SK-N-SH (cell line): Measurements from ENCODE around the gene SLC6A13. TPM values are rescaled to one million over a fixed set of nuclear protein-coding genes. Genes with fewer than 3 reads are reported as not detected.
"Not testable (repeated sequence)": the region's sequence is repeated elsewhere in the genome, so short reads cannot be mapped to it uniquely, and the experiment has no call there.

Experiments
- CTCF ChIA-PET: fragments of 300-600, 350-600 bp; formaldehyde crosslinking; extraction: SDS; loops from one replicate; lab custom pipeline; 2021; lab: Yijun Ruan, JAX
- POLR2A ChIA-PET: fragments of 350-600 bp; sonication (Branson Sonifier 250); formaldehyde crosslinking; extraction: SDS; loops from one replicate; lab custom pipeline; 2020; ENCODE audit warnings: antibody characterized with exemption, inconsistent platforms; lab: Yijun Ruan, JAX
- DNase-seq: peaks from one replicate; pipeline ENCODE4 v3.0.0; 2012
- H2AFZ ChIP-seq: fragments of 200-600 bp; sonication (generic); 2 replicates; pipeline ENCODE4 v1.8.1; 2016; ENCODE audit warnings: antibody characterized with exemption, mild to moderate bottlenecking, low read depth
- H3F3A ChIP-seq: fragments of 200-600 bp; sonication (generic); replicated peaks from 2 replicates; pipeline ENCODE3; 2016; ENCODE audit warnings: antibody characterized with exemption, mild to moderate bottlenecking; ENCODE audit not compliant: insufficient read depth
- H3K27ac ChIP-seq, 2 experiments: fragments of 200-500 bp in 1 of 2; fragments of 200-600 bp in 1 of 2; sonication (Bioruptor generic) in 1 of 2; sonication (generic), shearing (Covaris generic) in 1 of 2; 2 replicates each; pipeline versions ENCODE4 v1.5.1 to v1.6.1; 2014 to 2016; ENCODE audit warnings: low read depth in 2 of 2, inconsistent platforms in 1 of 2, low read length in 1 of 2, mild to moderate bottlenecking in 1 of 2, mixed read lengths in 1 of 2
- H3K27me3 ChIP-seq: fragments of 200-600 bp; sonication (generic), shearing (Covaris generic); 2 replicates; pipeline ENCODE4 v1.6.1; 2016; ENCODE audit warnings: mixed run types; ENCODE audit not compliant: insufficient read depth
- H3K36me3 ChIP-seq, 2 experiments: fragments of 200-500 bp in 1 of 2; fragments of 200-600 bp in 1 of 2; sonication (Bioruptor generic) in 1 of 2; sonication (generic) in 1 of 2; replicated peaks in 1 of 2; 2 replicates each; pipeline versions ENCODE3 to v1.5.1; 2014 to 2016; ENCODE audit warnings: low read length in 1 of 2, mild to moderate bottlenecking in 1 of 2; ENCODE audit not compliant: insufficient read depth in 2 of 2, control insufficient read depth in 1 of 2
- H3K4me1 ChIP-seq, 2 experiments: fragments of 200-500 bp in 1 of 2; fragments of 200-600 bp in 1 of 2; sonication (Bioruptor generic) in 1 of 2; sonication (generic), shearing (Covaris generic) in 1 of 2; 2 replicates each; pipeline versions ENCODE4 v1.5.1 to v1.6.1; 2014 to 2016; ENCODE audit warnings: low read depth in 1 of 2, low read length in 1 of 2, mixed run types in 1 of 2; ENCODE audit not compliant: insufficient read depth in 2 of 2, control insufficient read depth in 1 of 2
- H3K4me2 ChIP-seq: fragments of 200-600 bp; sonication (generic), shearing (Covaris generic); 2 replicates; pipeline ENCODE4 v1.6.1; 2017; ENCODE audit warnings: mixed run types
- H3K4me3 ChIP-seq, 2 experiments: fragments of 200-500 bp in 1 of 2; fragments of 200-600 bp in 1 of 2; sonication (Bioruptor generic) in 1 of 2; sonication (generic), shearing (Covaris generic) in 1 of 2; 2 replicates each; pipeline versions ENCODE4 v1.5.1 to v1.8.1; 2014 to 2016; ENCODE audit warnings: low read depth in 2 of 2, inconsistent platforms in 1 of 2, low read length in 1 of 2, mild to moderate bottlenecking in 1 of 2, mixed read lengths in 1 of 2, moderate library complexity in 1 of 2
- H3K79me2 ChIP-seq: fragments of 200-600 bp; sonication (generic); 2 replicates; pipeline ENCODE4 v1.8.1; 2017; ENCODE audit warnings: mild to moderate bottlenecking; ENCODE audit not compliant: insufficient read depth
- H3K9ac ChIP-seq: fragments of 200-600 bp; sonication (generic); 2 replicates; pipeline ENCODE4 v1.6.1; 2017; ENCODE audit warnings: mixed run types
- H3K9me2 ChIP-seq: fragments of 200-600 bp; sonication (generic); 2 replicates; pipeline ENCODE4 v1.6.1; 2017; ENCODE audit warnings: mixed run types
- H3K9me3 ChIP-seq: fragments of 200-600 bp; sonication (generic); 2 replicates; pipeline ENCODE4 v1.6.1; 2017; ENCODE audit warnings: mixed run types, mild to moderate bottlenecking, moderate library complexity
- H4K20me1 ChIP-seq: fragments of 200-600 bp; sonication (generic); 2 replicates; pipeline ENCODE4 v1.6.1; 2017; ENCODE audit warnings: mild to moderate bottlenecking, mixed run types; ENCODE audit not compliant: insufficient read depth
- CHD2 ChIP-seq: fragments of 150-350 bp; IDR thresholded peaks from 2 replicates; pipeline ENCODE4 v1.6.1; 2018; ENCODE audit warnings: low read length; ENCODE audit not compliant: partially characterized antibody
- CTCF ChIP-seq: fragments of 200-600 bp; sonication (generic); IDR thresholded peaks from 2 replicates; pipeline ENCODE4 v1.6.1; 2017; ENCODE audit warnings: antibody characterized with exemption, mild to moderate bottlenecking, moderate library complexity
- FOSL2 ChIP-seq: IDR thresholded peaks from 2 replicates; pipeline ENCODE4 v1.4.0; 2012; ENCODE audit warnings: low read depth, mild to moderate bottlenecking, moderate library complexity, borderline replicate concordance
- FOXJ3 ChIP-seq: sonication (generic); formaldehyde crosslinking; IDR thresholded peaks from 2 replicates; pipeline ENCODE4 v1.5.1; 2020; ENCODE audit warnings: mild to moderate bottlenecking, missing genetic modification reagents
- GABPA ChIP-seq: IDR thresholded peaks from 2 replicates; pipeline ENCODE4 v1.4.0; 2012; ENCODE audit warnings: low read depth, mild to moderate bottlenecking
- GATA2 ChIP-seq: sonication (generic); formaldehyde crosslinking; IDR thresholded peaks from 2 replicates; pipeline ENCODE4 v1.5.0; 2020; ENCODE audit warnings: mild to moderate bottlenecking, missing genetic modification reagents
- IRF3 ChIP-seq: fragments of 150-350 bp; IDR thresholded peaks from 2 replicates; pipeline ENCODE4 v1.6.1; 2016; ENCODE audit warnings: mild to moderate bottlenecking, low read depth, low read length
- JUND ChIP-seq: IDR thresholded peaks from 2 replicates; pipeline ENCODE4 v1.4.0; 2012
- MEF2A ChIP-seq: IDR thresholded peaks from 2 replicates; pipeline ENCODE4 v1.4.0; 2012; ENCODE audit warnings: low read depth, borderline replicate concordance
- NRF1 ChIP-seq: IDR thresholded peaks from 2 replicates; pipeline ENCODE4 v1.6.1; 2012; ENCODE audit warnings: low read depth, mild to moderate bottlenecking, low read length
- POLR2AphosphoS5 ChIP-seq: IDR thresholded peaks from 2 replicates; pipeline ENCODE4 v1.6.1; 2012; ENCODE audit warnings: low read depth, low read length
- RAD21 ChIP-seq: IDR thresholded peaks from 2 replicates; pipeline ENCODE4 v1.6.1; 2012; ENCODE audit warnings: mild to moderate bottlenecking, low read length
- RFX5 ChIP-seq: IDR thresholded peaks from 2 replicates; pipeline ENCODE4 v1.6.1; 2012; ENCODE audit warnings: mild to moderate bottlenecking, improper control_type of control experiment, low read length
- SMC3 ChIP-seq: IDR thresholded peaks from 2 replicates; pipeline ENCODE4 v1.6.1; 2012; ENCODE audit warnings: low read depth, low read length, improper control_type of control experiment
- TAF1 ChIP-seq: IDR thresholded peaks from 2 replicates; pipeline ENCODE4 v1.6.1; 2012; ENCODE audit warnings: low read depth, mild to moderate bottlenecking, low read length, moderate library complexity, borderline replicate concordance
- YY1 ChIP-seq: IDR thresholded peaks from 2 replicates; pipeline ENCODE4 v1.4.0; 2012; ENCODE audit warnings: low read depth, mild to moderate bottlenecking
- WGBS: methylation state at CpG from one replicate; pipeline ENCODE4 v1.1.6; 2017; ENCODE audit warnings: low lambda C conversion rate; 5-methylcytosine and 5-hydroxymethylcytosine counted together
- polyA plus RNA-seq, 3 experiments: library from polyadenylated mRNA; depleted of rRNA; stranded (reverse); fragments of >200 nt; gene quantifications; 2 replicates each; pipeline ENCODE4 v1.2.3, GENCODE V29; 2012
- TF ChIP-seq, protein P1 (sequence below): IDR thresholded peaks from 2 replicates; pipeline ENCODE4 v1.4.0; 2012; ENCODE audit warnings: low read depth
- TF ChIP-seq, protein P2 (sequence below): IDR thresholded peaks from 2 replicates; pipeline ENCODE4; 2012
- TF ChIP-seq, protein P3 (sequence below): IDR thresholded peaks from 2 replicates; pipeline ENCODE4 v1.6.1; 2012; ENCODE audit warnings: mild to moderate bottlenecking, low read depth, low read length, moderate library complexity

SLC6A13 gene
- polyA plus RNA-seq, 1 of the 3 experiments (the other 2 are of a cell fraction): 0.05 TPM

GRCh38 chr12:235967-236366 lies 26.7 kb downstream of the SLC6A13 start:
- DNase-seq, H3K4me2 ChIP-seq, H3K9ac ChIP-seq, H3K79me2 ChIP-seq, H3K9me3 ChIP-seq, POLR2A ChIA-PET, H2AFZ ChIP-seq, H3K4me3 ChIP-seq, H3K36me3 ChIP-seq, H3K4me1 ChIP-seq, H3K27ac ChIP-seq, CTCF ChIA-PET, H3K27me3 ChIP-seq, H4K20me1 ChIP-seq, H3K9me2 ChIP-seq, H3F3A ChIP-seq: not testable (repeated sequence)
- WGBS: 47% methylated on average over 4 of the region's 4 CpGs

GRCh38 chr12:234891-235415 lies 27.7 kb downstream of the SLC6A13 start:
- Histone ChIP-seq H4K20me1 (no peaks in the 10 kb centered on the region), H3K36me3 (no peaks in the 10 kb centered on the region), H3F3A (no peaks in the 10 kb centered on the region), H3K9ac (no peak overlapping the region), H3K4me3 (no peak overlapping the region), H3K4me1 (no peaks in the 10 kb centered on the region; a peak in 1 of 4 replicates), H3K27me3 (no peaks in the 10 kb centered on the region; the same call in 1 of the 2 replicates), H3K9me3 (no peaks in the 10 kb centered on the region), H3K4me2 (no peak overlapping the region), H2AFZ (no peak overlapping the region)
- DNase-seq: no peak
- POLR2A ChIA-PET: no interaction called here
- WGBS: 55% methylated on average over 7 of the region's 10 CpGs
- TF ChIP-seq IRF3 (no peak), FOXJ3 (no peak), POLR2AphosphoS5 (no peak), GABPA (no peak), NRF1 (no peak), SMC3 (no peak), MEF2A (no peak), GATA2 (CRISPR knock-in tag) (no peak), TAF1 (no peak), RFX5 (no peak), CHD2 (no peak), RAD21 (no peak), JUND (no peak), FOSL2 (no peak), CTCF (no peak), YY1 (no peak)
- TF ChIP-seq, protein P1, sequence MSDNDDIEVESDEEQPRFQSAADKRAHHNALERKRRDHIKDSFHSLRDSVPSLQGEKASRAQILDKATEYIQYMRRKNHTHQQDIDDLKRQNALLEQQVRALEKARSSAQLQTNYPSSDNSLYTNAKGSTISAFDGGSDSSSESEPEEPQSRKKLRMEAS: no peak
- TF ChIP-seq, protein P2, sequence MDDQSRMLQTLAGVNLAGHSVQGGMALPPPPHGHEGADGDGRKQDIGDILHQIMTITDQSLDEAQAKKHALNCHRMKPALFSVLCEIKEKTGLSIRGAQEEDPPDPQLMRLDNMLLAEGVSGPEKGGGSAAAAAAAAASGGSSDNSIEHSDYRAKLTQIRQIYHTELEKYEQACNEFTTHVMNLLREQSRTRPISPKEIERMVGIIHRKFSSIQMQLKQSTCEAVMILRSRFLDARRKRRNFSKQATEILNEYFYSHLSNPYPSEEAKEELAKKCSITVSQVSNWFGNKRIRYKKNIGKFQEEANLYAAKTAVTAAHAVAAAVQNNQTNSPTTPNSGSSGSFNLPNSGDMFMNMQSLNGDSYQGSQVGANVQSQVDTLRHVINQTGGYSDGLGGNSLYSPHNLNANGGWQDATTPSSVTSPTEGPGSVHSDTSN: no peak
- TF ChIP-seq, protein P3, sequence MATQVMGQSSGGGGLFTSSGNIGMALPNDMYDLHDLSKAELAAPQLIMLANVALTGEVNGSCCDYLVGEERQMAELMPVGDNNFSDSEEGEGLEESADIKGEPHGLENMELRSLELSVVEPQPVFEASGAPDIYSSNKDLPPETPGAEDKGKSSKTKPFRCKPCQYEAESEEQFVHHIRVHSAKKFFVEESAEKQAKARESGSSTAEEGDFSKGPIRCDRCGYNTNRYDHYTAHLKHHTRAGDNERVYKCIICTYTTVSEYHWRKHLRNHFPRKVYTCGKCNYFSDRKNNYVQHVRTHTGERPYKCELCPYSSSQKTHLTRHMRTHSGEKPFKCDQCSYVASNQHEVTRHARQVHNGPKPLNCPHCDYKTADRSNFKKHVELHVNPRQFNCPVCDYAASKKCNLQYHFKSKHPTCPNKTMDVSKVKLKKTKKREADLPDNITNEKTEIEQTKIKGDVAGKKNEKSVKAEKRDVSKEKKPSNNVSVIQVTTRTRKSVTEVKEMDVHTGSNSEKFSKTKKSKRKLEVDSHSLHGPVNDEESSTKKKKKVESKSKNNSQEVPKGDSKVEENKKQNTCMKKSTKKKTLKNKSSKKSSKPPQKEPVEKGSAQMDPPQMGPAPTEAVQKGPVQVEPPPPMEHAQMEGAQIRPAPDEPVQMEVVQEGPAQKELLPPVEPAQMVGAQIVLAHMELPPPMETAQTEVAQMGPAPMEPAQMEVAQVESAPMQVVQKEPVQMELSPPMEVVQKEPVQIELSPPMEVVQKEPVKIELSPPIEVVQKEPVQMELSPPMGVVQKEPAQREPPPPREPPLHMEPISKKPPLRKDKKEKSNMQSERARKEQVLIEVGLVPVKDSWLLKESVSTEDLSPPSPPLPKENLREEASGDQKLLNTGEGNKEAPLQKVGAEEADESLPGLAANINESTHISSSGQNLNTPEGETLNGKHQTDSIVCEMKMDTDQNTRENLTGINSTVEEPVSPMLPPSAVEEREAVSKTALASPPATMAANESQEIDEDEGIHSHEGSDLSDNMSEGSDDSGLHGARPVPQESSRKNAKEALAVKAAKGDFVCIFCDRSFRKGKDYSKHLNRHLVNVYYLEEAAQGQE: no peak
- TF ChIP-seq, all 33 proteins: peak for 0
- Histone ChIP-seq H3K27ac (no peak overlapping the region), H3K9me2 (no peaks in the 10 kb centered on the region), H3K79me2 (no peaks in the 10 kb centered on the region)
- CTCF ChIA-PET: interaction anchor here (1.6 to 2.4 kb wide), 2 partner anchors 10 to 16 kb away, joined by 5 to 13 read pairs; no protein-coding TSS in a partner anchor
